Activated CD4-positive, CD25-positive, alpha-beta regulatory T cell (primary cell): ENCODE data around the gene PSMB5.

Experiments used
- DNase-seq, 4 experiments: peaks; one replicate each; lab custom pipeline; 2025; lab: John Stamatoyannopoulos, UW

The PSMB5 gene

GRCh38 chr14:22987291-22987690 lies 47.4 kb downstream of the PSMB5 start:
- no peak for DNase-seq

GRCh38 chr14:22986508-22987054 lies 48.1 kb downstream of the PSMB5 start:
- DNase-seq: peak; percentile 76 to 85 (median 83)

- no peak for DNase-seq
Observed at GRCh38 chr14:22985894-22986507, 48.7 kb downstream of the PSMB5 start.

- no peak for DNase-seq
Observed at GRCh38 chr14:22984959-22985658, 49.6 kb downstream of the PSMB5 start.

GRCh38 chr14:22982477-22983245 lies 52.0 kb downstream of the PSMB5 start, which contains the start of gene AJUBA:
TSS of gene AJUBA (minus strand) at chr14:22982551. CDS start at chr14:22982266, 285 bp downstream.
- DNase-seq: peak; percentile 44 to 62 (median 51)

- DNase-seq: no peak
Observed at GRCh38 chr14:22981876-22982476, 52.7 kb downstream of the PSMB5 start.

- no peak for DNase-seq
Observed at GRCh38 chr14:22981090-22981875, 53.4 kb downstream of the PSMB5 start.

- peak in 1 of 4 experiments; percentile 8 for DNase-seq
Observed at GRCh38 chr14:22980672-22981089, 54.0 kb downstream of the PSMB5 start.

- no peak for DNase-seq
Observed at GRCh38 chr14:22979748-22980392, 54.8 kb downstream of the PSMB5 start.

GRCh38 chr14:22978981-22979671 lies 55.6 kb downstream of the PSMB5 start:
- DNase-seq: no peak

- DNase-seq: no peak
Observed at GRCh38 chr14:22978487-22978837, 56.2 kb downstream of the PSMB5 start.

- no peak for DNase-seq
Observed at GRCh38 chr14:22977684-22978486, 56.8 kb downstream of the PSMB5 start.

- DNase-seq: no peak
Observed at GRCh38 chr14:22977434-22977683, 57.3 kb downstream of the PSMB5 start.

- DNase-seq: no peak
Observed at GRCh38 chr14:22976620-22977433, 57.9 kb downstream of the PSMB5 start.
